Lower leg skin (tissue), 3 donors: ENCODE measurements around the gene SH2D4B.

Experiments used
- POLR2A ChIP-seq, 2 donors: fragments of 450-650 bp; IDR thresholded peaks; one replicate each; pipeline ENCODE4 v1.6.1; 2016 to 2017; ENCODE audit warnings: antibody characterized with exemption in 2 of 2, mild to moderate bottlenecking in 1 of 2, moderate library complexity in 1 of 2
- TF ChIP-seq, protein P1 (sequence below), 3 donors: fragments of 450-650 bp; IDR thresholded peaks; one replicate each; pipeline ENCODE4 v1.5.1; 2016; ENCODE audit warnings: antibody characterized with exemption in 3 of 3, mild to moderate bottlenecking in 3 of 3, moderate library complexity in 2 of 3

DNA sequence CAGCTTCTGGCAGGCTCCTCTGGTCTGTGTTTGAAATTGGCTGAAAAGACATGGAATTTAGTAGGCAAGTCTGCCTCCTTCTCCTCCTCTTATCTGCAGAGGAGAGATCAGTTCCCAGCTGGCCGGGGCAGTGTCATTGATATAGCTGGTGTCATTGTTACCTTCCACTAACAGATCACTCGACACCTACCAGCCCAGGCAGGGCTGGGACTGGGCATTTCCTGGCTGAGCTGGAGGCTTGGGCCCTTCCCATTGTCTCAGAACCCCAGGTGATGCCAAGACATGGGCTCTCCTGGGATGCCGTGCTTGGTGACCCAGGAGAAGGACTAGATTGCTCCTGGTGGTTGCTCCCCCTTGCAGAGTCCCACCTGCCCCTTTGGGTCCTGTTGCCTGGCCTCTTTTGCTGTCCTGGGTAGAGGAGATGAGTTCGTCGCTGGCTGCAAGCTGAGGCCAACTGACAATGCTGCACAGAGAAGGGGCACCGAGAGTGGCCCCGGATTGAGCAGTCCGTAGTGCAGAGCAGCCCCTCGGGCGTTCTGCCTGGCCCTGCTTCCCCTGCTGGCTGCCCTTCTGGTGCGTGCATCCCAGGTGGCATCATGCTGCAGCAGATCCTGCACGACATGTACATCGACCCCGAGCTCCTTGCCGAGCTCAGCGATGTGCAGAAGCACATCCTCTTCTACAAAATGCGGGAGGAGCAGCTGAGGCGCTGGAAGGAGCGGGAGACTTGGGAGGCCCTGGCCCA lies at the start of gene SH2D4B:
- TF ChIP-seq POLR2A (IDR thresholded peaks at IDR 0.05) = no peak
- TF ChIP-seq, protein P1, sequence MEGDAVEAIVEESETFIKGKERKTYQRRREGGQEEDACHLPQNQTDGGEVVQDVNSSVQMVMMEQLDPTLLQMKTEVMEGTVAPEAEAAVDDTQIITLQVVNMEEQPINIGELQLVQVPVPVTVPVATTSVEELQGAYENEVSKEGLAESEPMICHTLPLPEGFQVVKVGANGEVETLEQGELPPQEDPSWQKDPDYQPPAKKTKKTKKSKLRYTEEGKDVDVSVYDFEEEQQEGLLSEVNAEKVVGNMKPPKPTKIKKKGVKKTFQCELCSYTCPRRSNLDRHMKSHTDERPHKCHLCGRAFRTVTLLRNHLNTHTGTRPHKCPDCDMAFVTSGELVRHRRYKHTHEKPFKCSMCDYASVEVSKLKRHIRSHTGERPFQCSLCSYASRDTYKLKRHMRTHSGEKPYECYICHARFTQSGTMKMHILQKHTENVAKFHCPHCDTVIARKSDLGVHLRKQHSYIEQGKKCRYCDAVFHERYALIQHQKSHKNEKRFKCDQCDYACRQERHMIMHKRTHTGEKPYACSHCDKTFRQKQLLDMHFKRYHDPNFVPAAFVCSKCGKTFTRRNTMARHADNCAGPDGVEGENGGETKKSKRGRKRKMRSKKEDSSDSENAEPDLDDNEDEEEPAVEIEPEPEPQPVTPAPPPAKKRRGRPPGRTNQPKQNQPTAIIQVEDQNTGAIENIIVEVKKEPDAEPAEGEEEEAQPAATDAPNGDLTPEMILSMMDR (IDR thresholded peaks at IDR 0.05) = no peak
